GM19328 (cell line): ENCODE results near the gene MAMLD1.

Experiments
- ATAC-seq: cut with Tn5 transposase; IDR thresholded peaks from one replicate; pipeline ENCODE4 v1.9.1; 2021; ENCODE audit warnings: mild to moderate bottlenecking, moderate library complexity; ENCODE audit not compliant: unreplicated experiment

Gene MAMLD1

DNA sequence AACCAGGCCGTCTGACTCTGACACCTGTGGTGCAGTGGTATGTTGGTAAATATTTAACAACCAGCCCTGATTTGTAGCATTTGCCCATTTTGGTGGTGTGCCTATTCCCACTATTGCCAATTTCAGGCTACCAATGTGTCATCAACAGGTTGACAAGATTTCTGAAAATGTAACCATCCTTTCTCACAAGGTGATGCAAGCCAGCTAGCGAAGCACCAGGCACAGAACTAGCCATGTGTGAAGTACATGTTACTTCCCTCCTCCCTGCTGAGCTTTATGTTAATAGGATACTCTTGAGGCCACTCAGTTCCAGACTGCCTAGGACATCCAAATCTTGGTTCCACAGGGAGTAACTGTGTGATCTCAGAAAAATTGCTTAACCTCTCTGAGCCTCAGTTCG lies 7.2 kb upstream of the MAMLD1 start:
- ATAC-seq = no peak

DNA sequence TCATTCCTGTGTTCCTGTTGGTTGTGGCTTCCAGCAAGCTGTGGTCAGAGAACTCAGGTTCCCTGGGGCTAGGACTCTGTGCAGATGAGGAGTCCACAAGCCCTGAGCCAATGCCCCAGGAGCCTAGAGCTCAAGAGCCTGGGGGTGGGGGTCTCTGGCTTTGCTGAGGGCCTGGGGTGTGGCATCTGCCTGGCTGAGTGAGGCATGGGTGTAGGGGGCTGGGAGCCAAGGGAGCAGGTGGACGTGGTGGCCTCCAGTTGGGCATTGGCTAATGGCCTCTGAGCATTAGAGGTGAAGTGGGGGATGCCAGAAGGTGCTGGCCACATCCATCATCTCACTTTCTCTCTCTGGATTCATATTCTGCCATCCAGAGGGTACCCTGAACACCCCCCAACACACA lies 5.3 kb upstream of the MAMLD1 start:
- ATAC-seq = no peak

DNA sequence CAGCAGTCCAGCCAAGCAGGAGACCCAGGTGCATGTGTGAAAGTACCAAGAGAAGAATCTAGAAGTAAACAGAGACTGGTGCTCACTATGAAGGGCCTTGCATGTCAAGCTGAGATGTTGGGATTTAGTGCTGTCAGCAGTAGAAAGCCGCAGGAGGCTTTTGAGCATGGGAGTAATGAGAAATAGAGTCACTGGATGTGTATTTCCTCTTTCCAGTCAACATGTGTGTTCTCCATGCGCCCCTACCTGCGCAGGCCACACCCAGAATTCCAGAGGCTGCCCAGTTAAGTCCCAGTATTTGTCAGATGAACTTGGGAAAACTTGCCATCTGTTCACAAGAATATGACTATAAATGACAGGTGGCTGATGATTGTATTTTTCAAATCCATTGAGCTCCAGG lies 4.5 kb upstream of the MAMLD1 start:
- ATAC-seq = no peak

DNA sequence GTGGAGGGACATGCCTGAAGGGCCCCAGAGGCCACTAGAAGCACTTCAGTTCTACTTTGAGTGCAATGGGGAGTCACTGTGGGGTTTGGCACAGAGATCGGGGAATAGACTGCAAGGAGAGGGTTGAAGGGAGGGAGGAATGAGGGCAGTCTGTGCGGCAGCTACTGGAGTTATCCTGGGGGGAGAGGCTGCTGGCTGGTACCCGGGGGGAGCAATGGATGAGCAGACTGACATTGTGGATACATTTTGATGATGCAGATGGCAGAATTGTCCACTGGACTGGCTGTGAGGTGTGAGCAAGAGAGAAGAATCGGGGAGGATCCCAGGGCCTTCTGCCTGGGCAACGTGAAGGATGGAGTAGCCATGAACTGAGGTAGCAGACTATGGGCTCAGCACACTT lies 2.8 kb upstream of the MAMLD1 start:
- ATAC-seq = no peak

DNA sequence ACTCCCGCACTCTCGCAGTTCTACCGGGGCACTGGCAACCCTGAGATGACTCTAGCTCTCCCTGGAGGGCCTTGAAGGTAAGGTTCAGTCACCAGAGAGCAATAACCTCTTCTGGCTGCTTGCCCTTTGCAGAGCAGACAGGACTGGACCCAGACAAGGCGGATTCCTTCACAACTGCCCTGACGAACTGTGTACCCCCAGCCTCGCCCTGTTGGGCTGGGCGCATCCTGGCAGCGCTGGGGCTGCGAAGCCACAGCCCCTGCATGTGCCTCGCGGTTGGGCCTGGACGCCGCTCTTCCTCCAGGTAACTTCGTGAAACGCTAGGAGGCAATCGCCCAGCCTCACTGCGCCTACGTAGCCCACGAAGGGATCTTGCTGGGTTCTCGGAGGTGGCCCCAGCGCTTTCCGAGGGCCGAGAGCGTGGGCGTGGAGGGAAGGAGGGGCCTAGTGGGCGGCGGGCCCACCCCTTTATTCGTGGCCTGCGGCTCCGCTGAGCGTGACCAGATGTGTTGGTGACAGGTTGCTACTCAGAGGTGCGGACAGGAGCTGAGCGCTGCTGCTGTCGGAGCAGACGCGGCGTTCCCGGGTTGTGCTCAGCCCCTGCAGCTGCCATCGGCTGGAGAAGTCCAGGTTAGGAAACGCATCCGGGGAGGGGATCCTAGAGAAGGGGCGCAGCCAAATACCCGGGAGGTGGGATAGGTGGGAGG lies 1.9 kb upstream of the MAMLD1 start:
- no peak for ATAC-seq

DNA sequence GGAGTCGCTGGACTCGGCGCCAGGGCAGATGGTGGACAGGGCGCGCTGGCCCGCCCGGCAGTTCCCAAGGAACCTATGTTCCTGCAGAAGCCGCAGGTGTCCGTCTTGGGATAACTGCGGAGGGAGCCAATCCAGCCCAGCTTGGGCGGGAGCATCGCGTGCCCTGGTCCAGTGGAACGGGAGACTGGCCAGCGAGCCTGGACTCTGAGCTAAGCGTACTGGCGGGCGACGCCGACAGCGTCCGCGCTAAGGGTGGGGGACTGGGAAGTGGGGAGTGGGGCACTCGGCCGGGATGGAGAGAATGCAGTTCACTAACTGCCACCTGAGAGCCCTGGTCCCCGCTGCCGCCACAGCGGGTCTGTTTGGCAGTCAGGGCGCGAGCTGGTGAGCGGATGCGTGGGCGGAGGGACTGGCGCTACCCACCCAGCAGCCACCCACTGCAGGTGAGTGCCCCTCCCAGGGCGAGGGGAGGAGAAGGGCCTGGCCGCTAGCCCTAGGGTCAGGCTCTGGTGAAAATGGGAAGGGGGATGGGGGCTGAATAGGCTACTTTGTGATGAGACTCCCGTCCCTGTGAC lies 1.3 kb upstream of the MAMLD1 start:
- ATAC-seq = no peak

DNA sequence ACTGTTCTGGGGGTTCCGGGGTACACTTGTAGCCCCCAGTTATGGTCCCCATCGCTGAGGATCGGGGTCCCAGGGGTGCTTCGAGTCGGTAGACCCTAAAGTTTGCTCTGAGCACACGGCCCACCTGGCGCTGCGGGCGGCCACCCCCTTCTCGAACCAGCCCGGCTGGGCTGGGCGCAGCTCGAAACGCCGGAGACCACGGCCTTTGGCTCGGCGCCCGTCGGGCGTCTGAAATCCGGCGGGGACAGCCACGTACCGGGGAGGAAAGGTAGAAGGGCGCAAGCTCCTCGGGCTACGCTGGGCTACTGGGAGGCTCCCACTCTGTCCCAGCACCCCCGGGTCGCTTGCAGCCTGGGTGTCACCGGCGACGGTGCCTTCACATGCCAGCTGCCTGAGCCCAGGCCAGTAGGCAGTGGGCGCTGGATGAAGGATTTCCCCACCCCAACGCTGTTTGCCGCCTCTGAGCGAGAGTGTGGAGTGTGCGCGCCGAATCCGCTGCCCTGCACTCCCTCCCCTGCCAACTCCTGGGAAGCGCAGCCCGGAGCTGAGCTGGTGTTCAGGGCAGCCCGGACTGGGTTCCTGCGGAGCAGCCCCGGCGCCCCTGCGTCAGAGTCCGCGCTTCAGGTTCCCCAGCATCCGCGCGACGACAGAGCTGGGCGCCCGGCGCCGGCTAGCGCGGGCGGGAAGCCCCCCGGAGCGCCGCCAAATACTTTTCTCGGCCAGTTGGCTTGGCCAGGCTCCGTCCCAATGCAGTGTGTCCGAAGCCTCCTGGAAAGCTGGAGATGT lies 637 bp downstream of the MAMLD1 start:
- no peak for ATAC-seq

DNA sequence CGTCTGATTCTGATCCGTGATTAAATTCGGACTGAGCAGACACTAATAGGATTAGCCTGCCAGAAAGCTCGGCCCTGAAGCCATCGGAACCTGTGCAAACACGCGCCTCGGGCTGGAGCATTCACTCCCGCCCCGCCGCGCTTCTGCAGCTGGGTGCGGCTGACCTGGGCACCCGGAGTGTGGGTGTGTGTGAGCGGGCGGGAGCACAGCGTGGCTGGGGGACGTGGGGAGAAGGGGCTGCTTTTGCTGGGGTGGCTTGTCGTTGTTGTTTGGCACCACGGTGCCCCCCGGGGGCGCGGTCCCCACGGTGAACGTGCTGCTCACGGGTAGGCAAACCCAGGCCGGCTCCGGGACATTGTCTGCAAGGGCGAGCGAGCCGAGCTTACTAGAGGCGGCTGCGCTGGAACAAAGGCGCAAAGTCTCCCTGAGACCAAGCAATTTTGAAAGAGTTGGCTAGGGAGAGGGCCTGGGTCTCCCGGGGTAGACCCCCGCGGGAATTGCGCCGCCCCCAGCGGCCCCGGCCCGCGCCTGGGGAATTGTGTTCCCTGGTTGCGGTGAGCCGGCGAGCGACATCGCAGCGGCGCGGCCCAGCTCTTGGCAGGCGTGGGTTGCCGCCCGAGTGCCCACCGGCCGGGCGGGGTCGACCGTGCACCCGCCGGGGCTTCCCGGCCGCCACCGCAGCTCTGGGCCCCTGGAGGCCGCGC lies 1.4 kb downstream of the MAMLD1 start:
- no peak for ATAC-seq

DNA sequence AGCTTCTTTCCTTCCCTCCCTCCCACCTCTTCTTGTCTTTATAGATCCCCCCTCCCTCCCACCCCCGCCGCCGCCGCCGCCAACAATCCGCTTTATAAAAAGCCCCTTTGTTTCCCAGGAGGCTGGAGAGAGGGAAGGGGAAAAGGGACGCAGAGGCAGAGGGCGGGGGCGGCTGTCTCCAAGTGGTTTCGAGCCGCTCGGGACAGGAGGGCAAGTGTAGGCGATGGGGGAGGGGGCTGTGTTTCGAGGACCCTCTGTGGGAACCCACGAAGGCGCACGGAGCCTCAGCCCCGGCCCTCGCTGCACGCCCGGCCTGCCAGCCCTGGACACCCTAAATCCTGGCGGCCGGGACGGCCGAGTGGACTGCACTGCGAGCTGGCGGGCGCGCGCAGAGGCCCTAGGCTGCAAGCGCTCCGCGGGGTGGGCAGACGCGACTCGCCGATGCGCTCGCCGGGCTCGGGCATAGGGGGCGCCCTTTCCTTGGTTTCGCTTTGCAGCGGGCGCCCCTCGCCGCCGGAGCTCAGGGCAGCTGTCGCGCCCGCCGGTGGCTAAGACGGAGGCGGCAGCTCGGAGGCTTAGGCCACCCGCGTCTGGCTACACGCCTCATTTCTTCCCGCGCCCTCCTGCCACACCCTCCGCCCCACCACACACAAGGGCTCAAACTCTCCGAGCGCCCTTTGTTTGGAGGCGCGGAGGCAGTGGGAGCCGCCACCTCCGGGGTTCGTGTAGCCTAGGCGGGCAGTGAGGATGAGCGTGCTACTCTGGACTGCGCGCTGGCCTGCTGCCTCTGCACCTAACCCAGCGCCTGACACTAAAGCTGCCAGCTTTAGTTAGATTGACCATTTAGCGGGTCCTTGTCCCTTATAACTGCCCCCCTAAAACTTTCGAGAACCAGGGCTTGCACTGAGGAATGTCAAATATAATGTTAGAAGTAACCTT lies 2.2 kb downstream of the MAMLD1 start:
- no peak for ATAC-seq

DNA sequence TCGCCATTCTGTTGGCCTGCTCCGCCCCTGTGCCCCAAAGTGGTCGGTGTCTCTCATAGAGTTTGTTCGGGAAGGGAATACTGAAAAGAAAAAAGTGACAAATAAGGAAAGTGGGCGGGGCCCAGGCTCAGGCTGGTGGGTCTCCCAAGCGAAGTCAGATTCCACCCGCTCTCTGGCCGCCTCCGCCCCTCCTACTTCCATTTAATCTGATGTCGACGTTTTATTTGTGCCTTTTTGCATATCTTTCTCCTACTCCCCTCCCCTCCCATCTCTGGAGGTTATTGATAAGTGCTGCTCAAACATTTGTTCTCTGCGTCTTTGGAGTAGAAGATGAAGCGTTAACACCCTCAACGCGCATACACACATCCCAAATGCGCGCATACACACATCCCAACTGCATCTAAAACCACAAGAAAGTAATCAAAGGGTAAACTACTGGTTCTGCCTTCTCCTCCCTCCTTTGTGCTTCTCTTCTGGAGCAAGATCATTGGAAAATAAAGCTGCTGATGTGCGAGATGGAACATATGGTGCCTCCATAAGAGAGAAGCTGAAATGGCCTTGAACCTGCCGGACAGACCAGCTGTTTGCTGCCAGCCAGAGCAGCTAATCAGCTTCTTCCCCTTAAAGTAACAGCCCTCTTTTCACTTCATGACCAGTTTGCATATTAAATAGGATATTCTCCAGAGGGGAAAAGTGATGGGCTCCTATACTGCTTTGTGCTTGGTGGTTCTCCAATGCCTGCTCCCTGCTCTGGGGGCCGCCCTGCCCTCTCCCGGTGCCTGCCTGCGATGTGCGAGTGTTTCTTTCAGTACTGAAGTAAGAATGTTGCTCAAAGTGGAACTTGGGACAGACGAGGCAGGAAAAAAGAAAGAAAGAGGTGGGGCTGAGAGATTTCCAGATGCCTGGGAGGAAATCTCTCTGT lies 3.1 kb downstream of the MAMLD1 start:
- no peak for ATAC-seq

DNA sequence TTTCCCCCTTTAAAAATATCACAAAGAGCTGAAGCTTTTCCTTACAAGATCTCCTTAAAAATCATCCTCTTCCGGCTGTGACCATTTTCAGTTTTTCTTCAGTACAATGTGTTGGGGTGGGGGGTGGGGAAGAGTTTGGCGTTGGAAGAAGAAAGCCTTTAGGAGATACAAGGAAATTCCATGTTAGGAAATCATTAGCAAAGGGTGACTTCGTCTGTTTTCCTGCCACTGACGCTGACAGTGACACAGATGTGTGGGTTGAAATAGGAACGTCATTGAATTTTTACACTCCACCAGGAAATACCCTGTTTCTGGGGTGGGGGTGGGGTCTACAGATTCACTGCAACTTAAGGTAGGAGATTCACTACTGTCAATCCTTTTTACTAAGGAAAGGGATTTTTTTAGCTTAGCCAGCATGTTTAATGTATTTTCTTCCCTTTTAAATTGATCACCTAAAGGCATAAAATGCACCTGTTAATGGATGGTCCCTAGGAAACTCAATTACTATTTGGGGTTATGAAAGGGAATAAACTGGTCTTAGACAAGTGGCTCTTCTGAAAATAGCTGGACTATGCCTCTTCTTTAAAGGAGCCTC lies 3.9 kb downstream of the MAMLD1 start:
- no peak for ATAC-seq

DNA sequence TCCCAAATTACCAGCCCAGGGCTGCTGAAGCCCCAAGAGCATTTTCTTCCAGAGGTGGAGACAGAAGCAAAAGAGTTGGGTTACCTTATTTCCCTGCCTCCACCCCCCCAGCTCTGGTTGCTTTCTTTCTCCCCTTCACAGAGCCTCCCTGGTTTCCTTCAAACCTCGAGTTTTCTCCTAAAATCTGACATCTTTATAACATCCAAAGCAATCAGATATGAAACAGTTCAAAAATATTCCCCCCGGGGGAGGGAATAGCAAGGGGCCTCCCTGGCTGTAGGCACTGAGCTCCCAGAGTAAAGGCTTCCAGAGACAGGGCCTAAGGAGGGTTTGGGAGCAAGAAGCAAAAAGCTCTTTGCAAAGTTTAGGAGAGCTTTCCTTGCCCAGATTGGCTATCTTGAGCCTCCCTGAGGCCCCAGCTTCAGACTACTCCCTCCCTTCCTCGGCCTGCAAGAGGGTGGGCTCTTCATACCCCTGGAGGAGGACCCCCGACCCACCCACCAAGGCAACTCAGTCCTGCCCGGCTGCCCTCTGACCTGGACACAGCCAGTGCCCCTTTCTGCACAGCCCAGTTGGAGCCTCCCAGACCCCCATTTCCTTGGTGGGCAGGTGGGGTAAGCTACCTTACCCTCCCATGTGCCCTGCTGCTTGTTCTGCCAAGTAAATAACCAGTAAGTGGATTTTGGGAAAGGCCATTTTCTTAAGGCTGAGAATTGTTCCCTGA lies 7.6 kb downstream of the MAMLD1 start:
- ATAC-seq = no peak

DNA sequence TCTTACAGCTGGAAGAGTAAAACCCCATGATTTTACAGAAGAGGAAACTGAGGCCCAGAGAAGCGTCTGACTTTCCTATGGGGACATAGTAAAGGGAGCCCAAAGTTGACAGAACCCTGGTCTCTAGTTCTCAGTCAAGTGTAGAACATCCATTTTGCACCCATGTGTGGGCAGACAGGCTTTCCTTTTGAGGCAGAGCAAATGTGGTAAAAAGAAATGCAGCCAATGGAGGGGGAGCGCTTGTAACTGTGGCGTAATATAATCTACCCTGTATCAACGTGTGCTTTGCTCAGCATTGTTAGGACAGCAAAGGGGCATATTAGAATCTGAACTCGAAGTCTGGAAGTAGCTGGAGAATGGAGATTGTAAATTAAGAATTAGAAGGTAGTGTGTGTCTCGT lies 8.8 kb downstream of the MAMLD1 start:
- no peak for ATAC-seq

DNA sequence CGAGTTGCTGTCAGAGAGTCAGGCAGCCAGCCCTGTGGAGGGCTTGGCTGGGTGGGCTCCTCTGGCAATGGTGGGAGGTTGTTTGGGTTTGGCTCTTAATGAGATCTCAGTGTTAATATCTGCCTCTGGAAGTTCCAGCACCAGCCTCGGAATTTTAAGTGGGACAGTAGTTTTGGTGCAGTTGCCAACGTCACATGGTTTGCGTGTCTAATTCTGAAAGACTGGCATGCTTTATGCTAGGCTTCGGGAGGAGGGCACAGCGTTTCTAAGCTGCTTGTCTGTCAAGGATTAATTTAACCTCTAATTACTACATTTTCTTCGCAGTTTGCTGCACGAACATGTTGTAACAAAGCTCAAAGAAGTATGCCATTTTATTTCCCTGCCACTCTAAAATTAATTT lies 9.2 kb downstream of the MAMLD1 start:
- no peak for ATAC-seq

DNA sequence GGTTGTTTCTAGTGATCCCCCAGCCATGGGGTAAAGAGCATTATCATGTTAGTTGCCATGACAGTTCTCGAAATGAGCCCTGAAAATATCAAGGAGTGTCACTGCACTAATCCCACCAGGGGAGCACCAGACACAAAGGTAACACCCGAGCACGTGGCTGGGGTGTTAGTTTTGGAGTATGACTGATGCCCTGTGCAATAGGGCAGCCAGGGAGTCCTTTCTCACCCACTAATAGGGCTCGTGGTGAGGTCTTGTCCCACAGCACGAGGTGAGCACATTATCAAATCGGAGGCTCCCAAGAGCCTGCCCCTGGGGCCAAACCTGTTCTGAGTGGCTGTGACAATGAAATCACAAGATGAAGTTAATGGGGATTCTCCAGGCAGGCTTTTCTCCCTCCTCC lies 9.6 kb downstream of the MAMLD1 start:
- no peak for ATAC-seq

DNA sequence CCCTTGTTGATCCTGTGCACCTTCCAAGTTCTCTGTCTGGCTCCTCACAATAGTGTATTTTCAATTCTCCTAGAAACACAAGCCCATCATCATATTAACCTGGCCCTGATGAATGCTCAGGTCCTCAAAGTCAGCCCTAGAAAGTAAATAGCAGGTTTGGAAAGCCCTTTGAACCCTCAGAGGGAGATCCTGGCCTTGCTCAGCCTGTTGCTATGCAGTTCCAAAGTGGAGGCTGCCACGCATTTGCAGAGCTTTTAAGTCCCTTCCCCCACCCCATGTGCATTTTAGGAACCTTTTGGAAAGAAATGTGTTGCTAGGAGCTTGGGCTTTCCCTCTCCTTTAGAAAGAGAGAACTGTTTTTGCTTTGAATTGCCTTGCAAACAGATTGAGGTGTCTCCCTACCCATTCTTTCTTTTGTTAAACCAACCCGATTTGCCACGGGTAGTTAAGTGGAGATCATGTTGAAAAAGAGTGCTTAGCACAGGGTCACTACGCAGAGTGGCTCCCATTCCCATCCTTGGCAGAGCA lies 12.2 kb downstream of the MAMLD1 start:
- ATAC-seq = no peak

DNA sequence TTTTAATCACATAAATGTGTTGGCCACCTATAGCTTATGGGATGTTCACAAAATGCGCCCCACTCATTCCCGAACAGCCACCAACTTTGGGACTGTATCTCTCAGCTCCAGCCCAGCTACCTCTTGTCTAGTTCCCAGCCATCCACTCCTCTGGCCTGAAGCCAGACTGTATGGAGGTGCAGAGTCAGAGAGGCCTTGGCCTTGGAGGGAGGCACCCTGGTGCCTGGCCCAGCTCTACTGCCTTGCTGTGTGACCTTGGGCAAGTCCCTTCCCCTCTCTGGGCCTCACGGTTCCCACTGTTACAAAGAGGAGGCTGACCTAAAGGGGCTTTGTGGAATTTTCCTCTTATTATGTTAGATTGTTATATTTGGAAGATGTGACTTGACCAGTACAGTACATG lies 13.9 kb downstream of the MAMLD1 start:
- ATAC-seq = no peak

DNA sequence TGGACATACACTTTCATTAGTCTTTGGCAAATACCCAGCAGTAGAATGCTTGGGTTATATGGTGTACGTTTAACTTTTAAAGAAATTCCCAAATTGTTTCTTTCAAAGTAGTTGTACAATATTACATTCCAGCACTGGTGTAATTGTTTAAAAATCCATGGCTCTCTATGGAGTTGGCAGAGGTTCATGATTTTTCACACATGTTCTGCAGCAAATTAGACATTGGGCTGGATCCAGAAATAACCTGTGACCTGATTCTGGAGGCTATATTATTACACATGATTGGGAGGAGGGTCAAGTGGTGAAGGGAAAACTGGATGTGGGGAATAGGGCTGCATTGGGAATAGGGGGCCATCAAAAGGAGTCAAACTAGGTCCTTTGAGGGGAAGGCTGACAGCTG lies 41.9 kb downstream of the MAMLD1 start:
- no peak for ATAC-seq
